G401 (cell line): ENCODE measurements around the gene TBC1D10A. TPM values are rescaled to one million over a fixed set of nuclear protein-coding genes. Genes with fewer than 3 reads are reported as not detected.
A peak's percentile ranks its signal among the peaks of the same experiment; 100 is the strongest.

Source experiments
- DNase-seq: peaks from one replicate; pipeline ENCODE4 v3.0.0-alpha.2; 2015; ENCODE audit warnings: low spot score
- in situ Hi-C: cut with HindIII; loops from 2 replicates; pipeline ENCODE4 v1.10.0; 2016; ENCODE audit warnings: low sequenced_read_pairs, mixed read lengths
- total RNA-seq: library from RNA; depleted of rRNA; stranded (reverse); fragments of >200 nt; shearing (Covaris generic); gene quantifications from 2 replicates; pipeline ENCODE4 v1.2.3, GENCODE V29; 2014

The TBC1D10A gene
- total RNA-seq, 1 experiment from 2014 or later, result 12.8 TPM

DNA sequence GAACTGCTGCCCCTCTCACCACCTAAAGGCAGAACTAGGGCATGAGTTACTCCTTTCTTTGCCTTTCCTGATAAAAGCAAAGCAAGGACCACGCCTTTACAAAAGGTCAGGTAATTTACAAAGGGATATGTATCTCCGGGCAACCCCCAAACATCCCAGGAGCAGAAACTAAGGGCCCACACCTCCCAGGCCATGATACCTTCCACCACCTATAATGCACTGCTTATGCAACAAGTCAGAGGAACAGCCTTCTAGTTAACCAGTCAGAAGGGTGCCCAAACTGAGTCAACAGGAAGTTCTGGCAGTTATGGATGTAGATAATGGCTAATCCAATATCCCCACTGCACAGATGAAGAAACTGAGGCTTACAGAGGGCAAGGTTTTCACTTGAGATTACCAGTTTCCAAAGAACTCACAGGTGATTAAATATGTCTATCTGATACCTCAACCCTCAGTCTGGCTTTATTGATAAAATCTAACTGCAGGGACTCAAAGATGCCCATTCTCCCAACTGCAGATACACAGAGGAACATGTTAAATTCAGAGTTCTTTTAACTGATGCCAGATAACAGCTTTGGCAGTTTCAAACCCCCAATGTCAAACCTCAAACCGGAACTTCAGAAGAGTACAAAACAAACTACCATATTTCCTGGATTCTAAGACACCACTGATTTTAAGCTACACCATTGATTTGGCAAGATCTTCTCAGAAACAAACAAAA, 20.7 kb downstream of the TBC1D10A start:
- in situ Hi-C loops, result no loop called here
- no peak for DNase-seq

GRCh38 chr22:30305519-30305905, 21.2 kb downstream of the TBC1D10A start:
- in situ Hi-C loops, result no loop called here

GRCh38 chr22:30304495-30305244, 22.1 kb downstream of the TBC1D10A start:
- in situ Hi-C loops, result no loop called here
- DNase-seq, result peak; percentile 68

More at GRCh38 chr22:30305519-30305905, 21.2 kb downstream of the TBC1D10A start:
- DNase-seq, result peak; percentile 32

- in situ Hi-C loops, result no loop called here
- DNase-seq, result no peak
Observed at GRCh38 chr22:30302810-30303138, 24.0 kb downstream of the TBC1D10A start.

- DNase-seq, result no peak
- in situ Hi-C loops, result no loop called here
Observed at GRCh38 chr22:30301995-30302809, 24.5 kb downstream of the TBC1D10A start.

DNA sequence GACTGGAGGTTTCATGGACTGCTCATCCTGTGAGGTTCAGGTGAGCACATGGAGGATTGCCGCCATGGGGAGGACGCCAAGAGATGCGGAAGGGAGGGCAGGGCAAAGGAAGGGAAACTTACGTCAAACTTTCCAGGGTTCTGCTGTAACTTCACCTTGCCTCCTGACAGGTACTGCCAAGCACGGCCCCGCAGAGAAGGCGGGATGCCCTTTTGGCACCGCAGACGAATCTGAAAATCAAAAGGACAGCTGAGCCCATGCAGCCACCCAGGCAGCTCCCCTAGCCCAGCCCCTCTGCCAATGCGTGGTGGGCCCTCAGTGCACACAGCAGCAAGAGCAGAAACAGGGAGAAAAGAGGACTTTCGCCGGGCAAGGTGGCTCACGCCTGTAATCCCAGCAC, 27.4 kb downstream of the TBC1D10A start:
- in situ Hi-C loops, result no loop called here
- no peak for DNase-seq

GRCh38 chr22:30297991-30298701, 28.6 kb downstream of the TBC1D10A start:
- in situ Hi-C loops, result no loop called here
- DNase-seq, result no peak

DNA sequence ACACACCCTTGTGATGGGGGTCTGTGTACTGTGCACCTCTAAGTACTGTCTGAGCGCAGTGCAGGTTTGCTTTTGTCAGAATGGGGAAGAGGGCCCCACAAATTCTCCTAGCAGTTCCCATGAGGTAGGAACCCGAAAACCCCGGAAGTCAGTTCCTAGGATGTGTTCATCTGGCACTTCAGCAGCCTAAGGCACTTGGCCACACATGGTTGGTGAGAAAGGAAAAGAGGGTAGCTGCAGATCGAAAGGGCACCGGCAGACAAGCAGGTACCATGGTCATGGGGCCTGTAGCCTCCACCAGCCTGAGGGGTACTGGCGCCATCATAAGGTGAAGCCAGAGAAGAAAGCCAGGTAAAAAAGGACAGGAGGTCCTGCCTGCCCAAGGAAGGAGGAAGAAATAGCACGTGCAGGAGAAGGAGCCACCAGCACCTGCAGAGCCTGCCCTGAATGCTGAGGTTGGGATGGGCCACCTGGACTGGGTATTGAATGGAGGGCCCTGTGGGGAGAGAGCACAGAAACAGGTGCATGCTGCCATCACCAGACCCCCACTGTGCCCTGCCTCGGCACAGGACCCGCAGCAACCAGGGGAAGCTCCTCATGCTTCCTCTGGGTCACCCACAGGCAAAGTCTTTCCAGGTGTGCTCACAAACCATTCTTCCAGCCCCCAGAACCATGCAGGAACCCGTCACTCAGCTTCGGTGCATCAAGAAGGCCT, 29.3 kb downstream of the TBC1D10A start:
- DNase-seq, result no peak
- in situ Hi-C loops, result no loop called here

- in situ Hi-C loops, result no loop called here
- no peak for DNase-seq
Observed at GRCh38 chr22:30296833-30297232, 29.9 kb downstream of the TBC1D10A start.

- in situ Hi-C loops, result no loop called here
Observed at GRCh38 chr22:30296324-30296723, 30.4 kb downstream of the TBC1D10A start.

DNA sequence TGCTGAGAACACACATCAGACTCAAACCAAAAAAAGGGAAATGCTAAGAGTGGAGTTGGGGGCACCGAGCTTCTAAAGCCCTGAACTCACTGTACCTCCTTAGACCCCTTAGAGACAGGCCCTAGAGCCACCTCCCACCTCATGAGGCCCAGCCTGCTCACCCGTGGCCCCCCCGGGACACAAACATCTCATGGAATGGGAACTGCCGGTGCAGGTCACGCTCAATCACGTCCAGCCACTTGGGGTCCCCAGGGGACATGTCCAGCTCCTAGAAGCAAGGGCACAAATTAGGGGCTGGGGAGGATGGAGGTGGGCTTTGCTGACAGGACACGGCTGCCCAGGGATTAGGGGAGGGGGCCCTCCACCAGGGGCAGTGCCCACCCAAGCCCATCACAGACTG, 31.2 kb downstream of the TBC1D10A start:
- in situ Hi-C loops, result no loop called here
- DNase-seq, result no peak

More at GRCh38 chr22:30296324-30296723, 30.4 kb downstream of the TBC1D10A start:
- DNase-seq, result no peak

DNA sequence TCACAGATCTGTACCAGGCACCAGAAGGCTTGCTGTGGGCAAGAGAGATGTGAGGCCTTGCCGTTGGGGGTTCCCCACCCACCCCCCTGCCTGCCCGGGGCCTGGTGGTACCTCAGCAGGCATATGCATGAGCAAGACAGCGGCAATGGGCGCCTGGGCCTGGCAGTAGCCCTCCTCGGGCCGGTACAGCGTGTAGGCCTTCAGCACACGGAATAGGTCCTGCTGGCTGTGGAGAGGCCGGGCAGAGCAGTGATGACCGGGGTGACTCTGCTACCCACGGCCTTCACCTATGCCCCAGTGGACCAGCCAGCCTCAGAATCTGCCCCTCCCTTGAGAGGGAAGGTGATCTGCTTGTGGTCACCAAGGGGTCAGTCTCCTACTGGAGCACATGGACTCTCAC, 31.9 kb downstream of the TBC1D10A start:
- no peak for DNase-seq
- in situ Hi-C loops, result no loop called here

GRCh38 chr22:30294066-30294465, 32.7 kb downstream of the TBC1D10A start:
- no peak for DNase-seq
- in situ Hi-C loops, result no loop called here

DNA sequence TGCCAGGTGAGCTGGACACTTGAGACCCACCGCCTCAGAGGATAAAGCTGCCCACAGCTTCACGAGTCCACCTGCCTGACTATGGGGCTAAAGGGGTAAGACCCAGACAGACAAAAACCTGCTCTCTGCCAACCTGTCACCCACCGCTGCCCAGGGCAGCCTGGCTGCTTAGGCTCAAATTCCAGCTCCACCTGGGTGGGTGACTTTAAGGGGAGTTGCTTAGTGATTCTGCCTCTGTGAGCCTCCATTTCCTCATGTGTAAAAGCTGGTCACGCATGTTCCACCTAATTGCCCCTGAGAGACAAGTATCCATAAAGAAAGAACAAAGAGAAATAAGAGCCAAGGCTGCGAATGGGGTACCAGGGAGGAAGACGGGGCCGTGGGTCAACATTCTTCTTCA, 33.7 kb downstream of the TBC1D10A start:
- in situ Hi-C loops, result no loop called here
- DNase-seq, result no peak

DNA sequence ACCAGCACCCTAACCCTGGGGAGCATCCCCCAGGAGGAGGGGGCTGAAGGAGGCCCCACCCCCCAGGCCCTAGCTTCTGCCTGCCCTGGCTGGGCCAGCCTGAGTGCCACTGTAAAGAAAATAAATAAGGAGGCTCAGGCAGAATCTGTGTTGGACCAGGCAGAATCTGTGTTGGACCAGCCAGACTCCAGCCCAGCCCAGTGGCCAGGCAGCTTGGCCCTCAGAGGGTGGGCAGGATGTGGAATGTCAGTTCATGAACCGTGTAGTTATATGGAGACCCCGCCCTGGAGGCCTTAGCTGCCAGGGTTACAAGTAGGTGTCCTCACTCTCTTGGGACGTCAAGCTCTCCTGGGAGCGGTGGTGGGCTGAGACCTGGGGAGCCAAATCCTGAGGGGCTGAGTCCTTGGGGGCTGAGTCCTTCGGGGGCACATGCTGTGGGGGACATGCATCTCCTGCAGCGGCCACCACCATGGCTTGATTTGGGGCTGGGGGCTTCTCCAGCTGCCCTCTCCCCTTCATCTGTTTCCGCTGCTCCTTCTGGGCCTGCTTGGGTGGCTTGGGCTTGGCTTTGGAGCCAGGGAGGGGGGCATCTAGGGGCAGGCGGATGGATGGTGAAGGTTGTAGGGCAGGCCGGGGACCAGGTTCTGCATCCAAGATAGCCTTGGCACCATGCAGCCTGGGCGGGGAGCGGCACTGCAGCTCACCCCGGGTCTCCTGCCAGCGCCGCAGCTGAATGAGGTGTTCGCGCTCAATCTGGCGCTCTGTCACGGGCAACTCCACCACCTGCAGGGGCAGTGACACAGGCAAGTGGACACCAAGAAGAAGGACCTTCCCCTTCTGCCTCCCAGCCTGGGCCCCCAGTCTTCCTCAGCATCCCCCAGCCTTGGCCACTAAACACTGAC, 34.4 kb downstream of the TBC1D10A start:
- in situ Hi-C loops, result no loop called here

DNA sequence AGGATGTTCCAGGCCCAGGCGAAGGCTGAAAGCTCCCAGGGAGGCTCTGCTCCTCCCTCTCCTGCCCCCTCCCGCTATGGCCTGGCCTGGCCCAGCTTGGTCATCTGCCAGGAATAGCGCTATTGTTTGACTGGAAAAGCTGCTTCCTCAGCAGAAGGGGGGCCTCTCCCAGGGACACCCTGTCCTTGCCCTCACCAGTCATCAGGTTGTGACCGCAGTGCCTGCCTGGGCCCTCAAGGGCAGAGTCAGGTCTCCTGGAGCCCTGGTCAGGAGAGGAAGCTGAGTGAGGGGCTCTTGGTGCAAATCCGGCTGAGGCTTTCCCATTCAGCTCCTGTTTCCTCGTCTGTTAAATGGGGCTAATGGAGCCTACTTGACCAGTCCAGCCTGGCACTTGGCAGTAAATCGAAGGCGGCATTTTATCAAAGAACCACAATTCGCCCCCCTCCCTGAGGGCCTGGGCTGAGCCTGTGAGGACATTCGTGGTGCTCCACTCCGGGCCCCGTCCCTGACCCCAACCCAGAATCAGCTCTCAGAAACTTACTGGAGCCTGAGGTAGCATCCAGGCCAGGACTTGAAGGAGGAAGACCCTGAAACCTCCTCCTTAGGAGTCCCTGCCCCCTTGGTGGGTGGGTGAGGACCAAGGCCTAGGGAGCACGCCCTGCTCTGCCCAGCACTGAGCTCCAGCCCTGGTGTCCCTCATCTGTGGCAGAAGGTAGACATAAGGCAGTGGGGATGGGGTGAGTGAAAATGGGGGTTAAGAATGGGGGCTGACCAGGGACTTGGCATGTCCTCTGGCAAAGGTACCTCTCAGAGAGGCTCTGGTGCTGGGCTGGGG, 35.5 kb downstream of the TBC1D10A start:
- in situ Hi-C loops, result no loop called here
- peak; percentile 63 for DNase-seq

More for the DNA sequence above, 34.4 kb downstream of the TBC1D10A start:
- peak; percentile 61 for DNase-seq
